HG02981 (cell line): ENCODE results near the gene TCIRG1.

ENCODE experiments used
- ATAC-seq: cut with Tn5 transposase; IDR thresholded peaks from one replicate; pipeline ENCODE4 v1.9.1; 2021; ENCODE audit warnings: mild to moderate bottlenecking, moderate library complexity; ENCODE audit not compliant: unreplicated experiment

TCIRG1 gene

DNA sequence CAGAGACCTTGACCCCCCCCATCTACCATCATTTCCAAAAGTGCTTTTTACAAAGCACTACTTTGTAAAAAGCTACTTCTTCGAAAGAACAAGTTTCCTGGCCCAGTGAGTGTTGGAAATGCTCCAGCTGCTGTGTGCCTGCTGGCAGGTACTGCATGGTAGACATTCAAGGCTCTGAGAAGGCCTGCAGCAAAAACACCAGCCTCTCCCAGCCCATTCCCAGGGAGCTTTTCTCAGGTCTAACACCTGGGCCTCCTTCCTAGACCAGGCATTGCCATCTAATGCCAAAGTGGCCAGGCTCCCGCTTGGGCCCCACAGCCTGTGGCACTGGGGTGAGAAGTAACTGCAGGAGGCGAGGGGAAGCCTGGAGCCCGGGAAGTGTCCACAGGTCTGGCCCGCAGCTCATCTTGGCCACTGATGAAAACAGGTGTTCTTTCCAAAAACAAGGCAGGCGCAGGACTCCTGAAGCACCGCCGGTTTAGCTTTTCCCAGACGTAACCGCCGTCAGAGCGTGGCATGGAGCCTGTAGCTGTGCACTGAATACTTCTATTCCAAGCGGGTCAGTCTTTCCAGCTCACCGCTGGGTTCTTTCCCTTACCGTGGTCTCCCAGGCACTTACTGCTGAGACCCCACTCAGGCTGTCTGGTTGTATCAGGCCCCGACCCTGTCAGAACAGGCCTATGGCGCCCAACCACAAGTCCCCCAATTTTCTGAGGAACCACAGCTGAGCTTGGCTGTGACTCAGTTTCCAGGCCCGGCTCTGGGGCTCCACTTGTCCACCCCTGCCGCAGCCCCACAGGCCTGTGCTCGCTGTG is 1.2 kb upstream of the TCIRG1 start:
- ATAC-seq: no peak

DNA sequence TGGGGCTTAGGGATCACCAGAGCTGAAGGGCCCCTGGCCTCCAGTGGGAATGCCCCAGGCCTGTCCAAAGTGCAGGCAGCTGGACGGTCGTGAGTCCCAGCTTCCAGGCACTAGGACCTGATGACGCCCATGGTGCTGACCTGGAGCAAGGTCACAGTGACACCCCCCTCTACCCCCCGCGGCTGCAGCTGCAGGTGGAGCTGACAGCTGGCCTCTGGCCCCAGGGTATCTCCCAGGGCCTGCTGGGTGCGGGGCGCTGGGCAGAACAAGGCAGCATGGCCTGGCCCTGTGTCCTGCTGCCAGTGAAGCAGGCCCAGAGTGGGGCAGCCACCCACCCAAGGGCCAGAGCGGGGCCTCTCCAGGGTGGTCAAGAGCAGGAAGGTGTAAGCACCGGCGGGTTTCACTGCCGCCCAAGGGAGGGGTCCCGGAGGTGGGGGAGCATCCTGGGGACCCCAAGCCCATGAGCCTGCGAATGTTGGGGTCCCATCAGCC is 553 bp upstream of the TCIRG1 start:
- no peak for ATAC-seq

DNA sequence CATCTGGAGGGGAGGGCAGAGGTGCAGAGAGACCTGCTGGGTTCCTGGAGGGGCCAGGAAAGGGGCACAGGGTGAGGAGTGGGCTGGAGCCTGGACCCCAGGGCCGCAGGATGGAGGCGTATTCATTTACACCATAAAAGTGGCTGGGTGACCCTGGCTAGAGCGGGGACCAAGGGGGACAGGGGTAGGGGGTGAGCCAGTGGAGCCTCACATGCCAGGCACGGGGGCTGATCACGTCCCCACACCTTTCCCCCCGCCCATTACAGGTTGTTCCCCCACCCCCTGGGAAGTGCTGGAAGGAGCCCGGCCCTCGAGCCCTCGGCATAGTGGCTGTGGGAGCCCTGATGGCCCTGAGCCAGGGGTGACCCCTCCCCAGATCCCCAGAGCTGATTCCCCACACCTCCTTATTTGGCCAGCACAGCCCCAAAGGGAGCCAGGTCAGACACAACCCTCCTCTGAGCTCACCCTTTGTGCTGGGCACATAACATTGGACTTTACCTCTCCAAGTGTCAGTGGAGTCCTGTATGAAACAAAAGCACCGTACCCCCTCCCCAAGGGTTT is 781 bp downstream of the TCIRG1 start:
- ATAC-seq: no peak

DNA sequence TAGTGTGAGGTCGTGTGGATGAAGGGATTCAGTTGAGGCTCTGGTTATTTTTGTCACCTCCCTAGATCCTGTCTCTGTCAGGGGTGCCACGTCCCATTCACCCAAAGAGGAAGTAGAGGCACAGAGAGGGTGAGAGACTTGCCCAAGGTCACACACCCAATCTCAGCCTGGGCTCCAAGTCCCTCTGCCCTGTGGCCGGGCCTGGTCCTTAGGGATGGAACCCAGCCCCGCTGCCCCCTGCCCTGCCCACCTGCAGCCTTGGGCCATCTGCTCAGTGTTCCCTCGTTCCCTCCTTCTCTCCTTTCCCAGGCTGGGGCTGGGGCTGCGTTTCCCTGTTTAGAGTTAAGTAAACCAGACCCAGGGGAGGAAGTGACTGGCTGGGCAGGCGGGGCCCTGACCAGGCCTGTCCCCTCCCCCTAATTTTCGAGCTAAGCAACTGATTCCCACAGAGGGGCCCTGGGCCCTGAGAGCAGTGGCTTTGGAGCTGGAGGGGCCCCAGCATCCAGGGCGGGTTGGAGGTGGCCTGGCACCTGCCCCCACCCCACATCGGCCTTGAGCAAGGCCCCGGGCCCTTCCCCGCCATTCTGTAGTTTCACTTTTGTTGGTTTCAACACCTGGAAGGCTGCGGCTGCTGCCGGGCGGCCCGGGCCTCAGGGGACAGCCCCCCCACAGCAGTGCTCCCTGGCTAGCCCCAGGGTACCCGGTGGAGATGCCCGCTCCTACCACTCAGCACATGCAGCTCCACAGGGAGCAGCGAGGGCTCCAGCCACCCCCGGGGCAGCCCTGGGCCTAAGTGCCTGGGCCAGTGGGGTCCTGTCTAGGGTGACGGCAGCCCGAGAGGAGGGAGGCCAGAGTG is 1.5 kb downstream of the TCIRG1 start:
- no peak for ATAC-seq

DNA sequence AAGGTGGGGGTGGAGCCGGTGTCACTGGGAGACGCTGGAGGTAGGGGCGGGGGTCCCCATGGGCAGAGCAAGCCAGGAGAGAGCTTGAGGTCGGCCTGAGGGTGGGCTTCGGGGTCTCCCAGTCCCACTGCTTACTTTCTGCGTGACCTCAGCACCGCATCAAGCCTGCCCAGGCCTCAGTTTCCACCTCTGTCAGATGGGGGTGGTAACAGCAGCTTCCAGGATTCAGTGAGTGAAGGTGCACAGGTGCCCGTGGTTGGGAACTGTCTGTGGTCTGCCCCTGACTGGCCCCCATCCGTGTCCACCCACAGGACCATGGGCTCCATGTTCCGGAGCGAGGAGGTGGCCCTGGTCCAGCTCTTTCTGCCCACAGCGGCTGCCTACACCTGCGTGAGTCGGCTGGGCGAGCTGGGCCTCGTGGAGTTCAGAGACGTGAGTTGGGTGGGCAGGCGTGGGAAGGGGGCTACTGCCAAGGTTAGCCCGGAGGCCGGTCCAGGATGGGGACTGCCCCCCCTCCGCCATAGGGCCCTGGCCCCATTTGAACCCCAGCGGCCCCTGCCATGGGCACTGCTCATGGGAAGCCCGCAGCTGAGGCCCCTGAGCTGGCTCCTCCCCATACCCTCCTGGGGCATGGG is 2.2 kb downstream of the TCIRG1 start:
- ATAC-seq: no peak

DNA sequence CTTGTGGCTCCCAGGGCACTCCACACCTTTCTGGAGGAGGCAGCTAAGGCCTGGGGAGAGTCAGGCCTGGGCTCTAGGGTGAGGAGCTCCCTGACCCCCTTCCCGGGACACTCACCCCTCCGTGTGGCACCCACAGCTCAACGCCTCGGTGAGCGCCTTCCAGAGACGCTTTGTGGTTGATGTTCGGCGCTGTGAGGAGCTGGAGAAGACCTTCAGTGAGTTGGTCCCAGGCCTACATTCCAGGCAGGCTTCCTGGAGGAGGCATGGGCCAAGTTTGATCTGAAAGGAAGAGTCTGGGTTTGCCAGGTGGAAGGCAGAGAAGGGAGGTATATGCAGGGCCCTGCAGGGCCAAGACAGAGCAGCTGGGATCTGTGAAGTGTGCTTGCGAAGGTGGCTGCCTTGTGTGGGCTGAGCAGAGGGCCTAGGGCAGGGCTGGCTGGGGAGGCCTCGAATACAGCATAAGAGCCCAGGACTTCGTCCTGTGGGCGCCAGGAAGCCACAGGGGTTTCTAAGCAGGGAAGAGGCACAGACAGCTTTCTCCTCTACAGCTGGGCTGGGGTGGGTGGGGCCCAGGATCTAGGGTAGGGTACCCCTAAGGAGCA is 2.9 kb downstream of the TCIRG1 start:
- ATAC-seq: no peak

DNA sequence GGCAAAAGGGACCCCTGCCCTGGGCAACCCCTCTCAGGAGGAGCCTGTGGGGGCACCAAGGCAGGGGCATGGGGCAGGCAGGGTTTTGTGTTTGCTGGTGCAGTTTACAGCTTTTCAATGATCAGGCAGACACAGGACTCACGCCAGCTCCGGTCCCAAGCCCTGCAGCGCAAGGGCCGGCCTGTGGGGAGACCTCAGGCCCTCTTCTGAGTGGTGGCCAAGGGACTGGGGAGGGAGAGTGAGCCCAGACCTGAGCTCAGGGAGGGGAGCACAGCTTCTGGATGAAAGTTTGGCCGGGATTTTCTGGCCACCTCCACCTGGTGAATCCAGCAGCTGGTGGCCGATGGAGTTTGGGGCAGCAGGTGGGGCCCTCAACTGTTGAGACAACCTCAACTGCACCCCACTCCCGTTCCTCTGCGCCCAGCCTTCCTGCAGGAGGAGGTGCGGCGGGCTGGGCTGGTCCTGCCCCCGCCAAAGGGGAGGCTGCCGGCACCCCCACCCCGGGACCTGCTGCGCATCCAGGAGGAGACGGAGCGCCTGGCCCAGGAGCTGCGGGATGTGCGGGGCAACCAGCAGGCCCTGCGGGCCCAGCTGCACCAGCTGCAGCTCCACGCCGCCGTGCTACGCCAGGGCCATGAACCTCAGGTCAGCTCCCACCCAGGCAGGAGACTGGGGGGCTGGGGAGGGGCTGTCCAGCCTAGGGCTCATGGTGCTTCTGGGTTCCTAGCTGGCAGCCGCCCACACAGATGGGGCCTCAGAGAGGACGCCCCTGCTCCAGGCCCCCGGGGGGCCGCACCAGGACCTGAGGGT is 3.6 kb downstream of the TCIRG1 start:
- no peak for ATAC-seq

DNA sequence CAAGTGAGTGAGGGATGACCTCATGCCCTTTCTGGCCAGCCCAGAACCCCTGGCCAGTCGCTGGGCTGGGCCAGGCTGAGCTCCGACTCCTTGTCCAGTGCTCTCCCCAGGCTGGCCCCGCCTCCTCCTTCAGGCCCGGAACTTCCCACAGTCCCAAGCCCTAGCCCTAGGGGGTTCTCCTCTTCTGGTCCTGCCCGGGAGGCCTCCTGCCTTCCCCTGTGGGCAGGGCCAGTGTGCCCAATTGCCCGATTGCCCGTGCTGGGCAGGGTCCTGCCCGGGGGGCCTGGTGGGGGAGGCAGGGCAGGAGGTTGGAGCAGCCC is 4.2 kb downstream of the TCIRG1 start:
- no peak for ATAC-seq

DNA sequence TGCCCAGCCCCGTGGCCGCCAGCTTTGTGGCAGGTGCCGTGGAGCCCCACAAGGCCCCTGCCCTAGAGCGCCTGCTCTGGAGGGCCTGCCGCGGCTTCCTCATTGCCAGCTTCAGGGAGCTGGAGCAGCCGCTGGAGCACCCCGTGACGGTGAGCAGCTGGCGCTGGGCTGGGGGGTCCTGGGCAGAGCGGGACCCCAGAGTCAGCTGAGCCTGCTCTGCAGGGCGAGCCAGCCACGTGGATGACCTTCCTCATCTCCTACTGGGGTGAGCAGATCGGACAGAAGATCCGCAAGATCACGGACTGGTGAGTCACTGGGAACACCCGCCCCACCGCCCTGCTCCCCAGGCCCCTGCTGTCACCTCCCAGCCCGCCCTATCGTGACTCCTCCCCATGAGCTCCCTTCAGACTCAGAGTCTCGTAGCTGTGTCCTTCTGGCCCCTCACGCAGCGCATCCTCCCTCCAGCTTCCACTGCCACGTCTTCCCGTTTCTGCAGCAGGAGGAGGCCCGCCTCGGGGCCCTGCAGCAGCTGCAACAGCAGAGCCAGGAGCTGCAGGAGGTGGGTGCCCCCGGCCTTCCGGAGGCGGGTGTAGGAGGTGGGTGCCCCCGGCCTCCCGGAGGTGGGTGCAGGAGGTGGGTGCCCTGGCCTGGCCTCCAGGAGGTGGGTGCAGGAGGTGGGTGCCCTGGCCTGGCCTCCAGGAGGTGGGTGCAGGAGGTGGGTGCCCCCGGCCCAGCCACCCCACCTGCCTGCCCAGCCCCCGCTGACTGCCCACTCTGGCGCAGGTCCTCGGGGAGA is 4.7 kb downstream of the TCIRG1 start:
- ATAC-seq: no peak

DNA sequence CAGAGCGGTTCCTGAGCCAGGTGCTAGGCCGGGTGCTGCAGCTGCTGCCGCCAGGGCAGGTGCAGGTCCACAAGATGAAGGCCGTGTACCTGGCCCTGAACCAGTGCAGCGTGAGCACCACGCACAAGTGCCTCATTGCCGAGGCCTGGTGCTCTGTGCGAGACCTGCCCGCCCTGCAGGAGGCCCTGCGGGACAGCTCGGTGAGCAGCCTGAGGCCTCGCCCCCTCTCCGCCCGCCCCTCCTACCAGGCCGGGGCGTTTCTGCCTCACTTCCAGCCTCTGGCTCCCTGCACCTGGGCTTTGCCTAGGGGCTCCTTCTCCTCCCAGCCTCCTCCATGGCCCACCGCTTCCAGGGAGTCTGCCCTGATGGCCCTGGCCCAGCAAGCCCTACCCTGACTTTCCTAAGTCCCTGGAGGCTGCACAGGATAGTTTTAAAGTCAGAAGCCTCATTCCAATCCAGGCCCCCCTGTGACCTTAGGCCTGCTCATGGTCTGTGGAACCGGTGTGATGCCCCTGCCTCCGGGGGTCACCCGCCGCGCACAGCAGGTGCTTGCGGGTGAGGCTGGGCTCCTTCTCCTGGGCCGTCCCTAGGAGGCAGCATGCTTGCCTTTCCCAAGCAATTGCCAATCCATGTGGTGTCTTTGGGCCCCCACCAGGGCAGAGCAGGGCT is 5.5 kb downstream of the TCIRG1 start:
- ATAC-seq: no peak

DNA sequence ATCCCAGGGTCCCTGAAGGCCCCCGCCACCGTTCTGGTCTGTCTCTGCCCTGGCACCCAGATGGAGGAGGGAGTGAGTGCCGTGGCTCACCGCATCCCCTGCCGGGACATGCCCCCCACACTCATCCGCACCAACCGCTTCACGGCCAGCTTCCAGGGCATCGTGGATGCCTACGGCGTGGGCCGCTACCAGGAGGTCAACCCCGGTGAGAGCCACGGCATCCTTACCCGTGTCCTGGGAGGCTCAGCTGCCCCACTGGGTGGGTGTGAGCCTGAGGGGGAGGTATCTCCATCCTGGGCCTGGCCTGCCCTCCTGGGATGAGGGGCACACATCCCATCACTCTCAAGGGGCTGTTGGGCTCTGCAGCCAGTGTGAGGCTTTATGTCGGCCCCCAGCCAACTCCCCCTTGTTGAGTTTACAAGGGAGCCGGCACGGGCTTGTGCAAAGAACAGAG is 6.1 kb downstream of the TCIRG1 start:
- ATAC-seq: no peak

DNA sequence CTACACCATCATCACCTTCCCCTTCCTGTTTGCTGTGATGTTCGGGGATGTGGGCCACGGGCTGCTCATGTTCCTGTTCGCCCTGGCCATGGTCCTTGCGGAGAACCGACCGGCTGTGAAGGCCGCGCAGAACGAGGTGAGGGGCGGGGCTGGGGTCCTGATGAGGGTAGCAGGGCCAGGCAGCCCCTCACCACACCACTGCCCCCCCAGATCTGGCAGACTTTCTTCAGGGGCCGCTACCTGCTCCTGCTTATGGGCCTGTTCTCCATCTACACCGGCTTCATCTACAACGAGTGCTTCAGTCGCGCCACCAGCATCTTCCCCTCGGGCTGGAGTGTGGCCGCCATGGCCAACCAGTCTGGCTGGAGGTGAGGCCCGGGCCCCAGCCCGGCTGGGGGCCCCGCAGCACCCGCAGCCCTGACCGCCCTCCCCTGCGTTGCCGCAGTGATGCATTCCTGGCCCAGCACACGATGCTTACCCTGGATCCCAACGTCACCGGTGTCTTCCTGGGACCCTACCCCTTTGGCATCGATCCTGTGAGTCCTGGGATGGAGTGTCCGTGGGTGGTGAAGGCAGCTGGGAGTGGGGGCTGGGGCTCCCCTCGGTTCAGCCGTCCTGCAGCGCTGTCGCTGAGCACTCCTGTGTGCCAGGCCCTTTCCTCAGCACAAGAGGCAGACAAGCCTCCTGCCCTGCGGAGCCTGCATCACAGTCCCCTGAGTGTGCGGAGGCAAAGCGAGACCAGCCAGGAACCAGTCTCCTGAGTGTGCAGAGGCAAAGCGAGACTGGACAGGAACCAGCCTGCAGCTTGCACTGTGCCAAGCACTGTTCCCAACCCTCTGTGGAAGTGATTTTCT is 8.8 kb downstream of the TCIRG1 start:
- ATAC-seq: no peak

DNA sequence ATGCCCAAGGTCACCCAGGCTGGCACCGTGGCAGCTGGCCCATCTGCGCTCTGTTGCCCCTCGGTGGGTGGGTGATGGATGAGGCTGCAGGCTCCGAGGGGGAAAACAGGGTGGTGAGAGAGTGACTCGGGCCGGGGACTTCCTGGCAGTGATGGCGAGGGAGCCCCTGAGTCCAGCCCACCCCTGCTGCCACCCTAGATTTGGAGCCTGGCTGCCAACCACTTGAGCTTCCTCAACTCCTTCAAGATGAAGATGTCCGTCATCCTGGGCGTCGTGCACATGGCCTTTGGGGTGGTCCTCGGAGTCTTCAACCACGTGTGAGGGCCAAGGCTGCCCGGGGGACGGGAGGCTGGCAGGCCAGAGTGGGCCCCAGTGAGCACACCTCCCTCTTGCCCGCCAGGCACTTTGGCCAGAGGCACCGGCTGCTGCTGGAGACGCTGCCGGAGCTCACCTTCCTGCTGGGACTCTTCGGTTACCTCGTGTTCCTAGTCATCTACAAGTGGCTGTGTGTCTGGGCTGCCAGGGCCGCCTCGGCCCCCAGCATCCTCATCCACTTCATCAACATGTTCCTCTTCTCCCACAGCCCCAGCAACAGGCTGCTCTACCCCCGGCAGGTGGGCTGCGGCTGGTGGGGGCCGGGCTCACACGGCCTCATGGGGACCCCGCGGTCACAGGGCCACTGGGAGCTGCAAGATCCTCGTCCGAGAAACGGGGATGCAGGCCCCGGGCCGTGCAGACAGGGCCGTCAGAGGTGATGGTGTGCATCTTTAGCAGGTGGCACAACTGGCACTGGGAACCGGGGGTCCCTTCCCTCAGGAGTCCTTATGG is 10.1 kb downstream of the TCIRG1 start:
- ATAC-seq: no peak

DNA sequence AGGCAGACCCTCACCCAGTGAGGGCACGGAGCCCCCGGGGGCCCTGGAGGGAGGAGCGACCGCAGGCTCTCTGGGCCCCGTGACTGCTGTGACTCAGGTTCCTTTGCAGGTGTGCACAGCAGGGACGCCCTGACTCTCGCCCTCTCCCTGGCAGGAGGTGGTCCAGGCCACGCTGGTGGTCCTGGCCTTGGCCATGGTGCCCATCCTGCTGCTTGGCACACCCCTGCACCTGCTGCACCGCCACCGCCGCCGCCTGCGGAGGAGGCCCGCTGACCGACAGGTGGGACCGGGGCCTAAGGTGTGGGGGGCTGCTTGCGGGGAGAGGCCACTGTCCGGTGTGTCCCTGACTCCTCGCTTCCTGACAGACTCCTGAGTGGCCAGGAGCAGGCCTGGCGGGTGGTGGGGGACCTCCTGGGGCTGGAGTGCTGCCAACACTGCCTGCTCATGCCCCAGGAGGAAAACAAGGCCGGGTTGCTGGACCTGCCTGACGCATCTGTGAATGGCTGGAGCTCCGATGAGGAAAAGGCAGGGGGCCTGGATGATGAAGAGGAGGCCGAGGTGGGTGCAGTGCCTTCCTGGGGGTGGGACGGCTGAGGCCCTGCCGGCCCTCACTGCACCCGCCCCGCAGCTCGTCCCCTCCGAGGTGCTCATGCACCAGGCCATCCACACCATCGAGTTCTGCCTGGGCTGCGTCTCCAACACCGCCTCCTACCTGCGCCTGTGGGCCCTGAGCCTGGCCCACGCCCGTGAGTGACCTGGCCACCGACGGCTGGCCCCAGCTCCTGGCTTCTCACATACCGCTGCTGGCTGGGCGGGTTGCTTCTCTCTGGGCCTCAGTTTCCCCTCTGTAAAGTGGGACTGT is 10.9 kb downstream of the TCIRG1 start:
- ATAC-seq: no peak

DNA sequence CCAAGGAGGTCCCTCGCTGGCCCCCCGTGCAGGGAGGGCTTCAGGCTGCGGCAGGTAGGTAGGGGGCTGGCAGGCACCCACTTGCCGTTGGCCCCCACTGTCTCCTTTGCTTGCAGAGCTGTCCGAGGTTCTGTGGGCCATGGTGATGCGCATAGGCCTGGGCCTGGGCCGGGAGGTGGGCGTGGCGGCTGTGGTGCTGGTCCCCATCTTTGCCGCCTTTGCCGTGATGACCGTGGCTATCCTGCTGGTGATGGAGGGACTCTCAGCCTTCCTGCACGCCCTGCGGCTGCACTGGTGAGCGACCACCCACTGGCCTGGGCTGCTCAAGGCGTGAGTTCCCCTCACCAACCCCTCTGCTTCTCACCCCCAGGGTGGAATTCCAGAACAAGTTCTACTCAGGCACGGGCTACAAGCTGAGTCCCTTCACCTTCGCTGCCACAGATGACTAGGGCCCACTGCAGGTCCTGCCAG is 11.6 kb downstream of the TCIRG1 start:
- ATAC-seq: no peak
